T-cell (primary cell): ENCODE results near the gene CDKN2B. TPM values are rescaled to one million over a fixed set of nuclear protein-coding genes. Genes with fewer than 3 reads are reported as not detected.

ENCODE experiments used
- ATAC-seq, 4 experiments: fragments of 200-7000 bp in 3 of 4; fragments of 150-1000 bp in 1 of 4; cut with Tn5 transposase; replicated peaks in 1 of 4; 1 replicate in 3 of 4; 2 replicates in 1 of 4; pipeline ENCODE4 v1.10.0; 2021; ENCODE audit warnings: moderate library complexity in 3 of 4, mild to moderate bottlenecking in 2 of 4, moderate number of reproducible peaks in 1 of 4
- CTCF ChIA-PET, 2 donors: fragments of 300-600 bp; sonication (Branson Sonifier 250); formaldehyde crosslinking; loops; one replicate each; lab custom pipeline; 2022; ENCODE audit warnings: antibody characterized with exemption in 2 of 2; lab: Charles Lee
- POLR2A ChIA-PET, 2 donors: fragments of 300-600 bp; sonication (Branson Sonifier 250); formaldehyde crosslinking; loops; one replicate each; lab custom pipeline; 2022; ENCODE audit warnings: antibody characterized with exemption in 2 of 2; lab: Charles Lee
- DNase-seq, 35 experiments: peaks; one replicate each; pipeline versions ENCODE4 v3.0.0 to v3.0.0-alpha.2; 2013 to 2023
- H3K27ac ChIP-seq: one replicate; pipeline ENCODE4 v1.5.1; 2013; ENCODE audit warnings: low read length
- H3K27me3 ChIP-seq, 2 experiments: replicated peaks in 1 of 2; 1 replicate in 1 of 2; 2 replicates in 1 of 2; pipeline versions ENCODE4 v1.6.1 to v1.7.0; 2013; ENCODE audit warnings: low read length in 1 of 2, mixed read lengths in 1 of 2; ENCODE audit not compliant: control insufficient read depth in 2 of 2, insufficient read depth in 2 of 2; ENCODE audit errors: extremely low read depth in 1 of 2
- H3K36me3 ChIP-seq, 2 donors: 1 replicate in 1 of 2; 2 replicates in 1 of 2; pipeline versions ENCODE4 v1.6.1 to v1.7.0; 2013; ENCODE audit warnings: low read length in 1 of 2; ENCODE audit not compliant: control insufficient read depth in 2 of 2, insufficient read depth in 1 of 2; ENCODE audit errors: extremely low read depth in 1 of 2
- H3K4me1 ChIP-seq, 2 experiments: 1 replicate in 1 of 2; 2 replicates in 1 of 2; pipeline versions ENCODE4 v1.6.1 to v1.7.0; 2013; ENCODE audit warnings: low read length in 2 of 2, mixed read lengths in 1 of 2; ENCODE audit not compliant: insufficient read depth in 2 of 2, control insufficient read depth in 1 of 2; ENCODE audit errors: extremely low read depth in 1 of 2
- H3K4me3 ChIP-seq, 2 donors: 1 replicate in 1 of 2; 2 replicates in 1 of 2; pipeline versions ENCODE4 v1.5.1 to v1.7.0; 2013; ENCODE audit warnings: mild to moderate bottlenecking in 2 of 2, low read length in 1 of 2, moderate library complexity in 1 of 2; ENCODE audit not compliant: control insufficient read depth in 1 of 2; ENCODE audit errors: extremely low read depth in 1 of 2
- H3K9me3 ChIP-seq: 2 replicates; pipeline ENCODE4 v1.7.0; 2013
- H3K27ac Mint-ChIP-seq, 2 donors: one replicate each; pipeline ENCODE4 v1.8.0; 2020 to 2021; ENCODE audit warnings: mild to moderate bottlenecking in 2 of 2, mixed read lengths in 2 of 2
- H3K27me3 Mint-ChIP-seq, 2 donors: one replicate each; pipeline ENCODE4 v1.8.0; 2021 to 2022; ENCODE audit warnings: mixed read lengths in 2 of 2
- H3K36me3 Mint-ChIP-seq: one replicate; pipeline ENCODE4 v1.8.0; 2021; ENCODE audit warnings: mixed read lengths
- H3K4me1 Mint-ChIP-seq, 3 donors: one replicate each; pipeline ENCODE4 v1.8.0; 2020 to 2022; ENCODE audit warnings: mixed read lengths in 3 of 3, mild to moderate bottlenecking in 1 of 3
- H3K4me3 Mint-ChIP-seq, 3 donors: one replicate each; pipeline ENCODE4 v1.8.0; 2020 to 2022; ENCODE audit warnings: mild to moderate bottlenecking in 3 of 3, mixed read lengths in 3 of 3, moderate library complexity in 3 of 3
- H3K9me3 Mint-ChIP-seq, 3 donors: one replicate each; pipeline ENCODE4 v1.8.0; 2020 to 2022; ENCODE audit warnings: mixed read lengths in 3 of 3
- WGBS: methylation state at CpG from one replicate; pipeline ENCODE4 v1.1.5; 2013; ENCODE audit warnings: missing lambda C conversion rate; ENCODE audit not compliant: insufficient coverage; 5-methylcytosine and 5-hydroxymethylcytosine counted together
- total RNA-seq, 35 experiments: library from RNA in 6 of 35; stranded (reverse) in 6 of 35; fragments of 120-200 nt in 1 of 35; gene quantifications; one replicate each; pipeline versions ENCODE4 v1.2.1 to v1.2.4 and lab custom pipeline; 2013 to 2026

The CDKN2B gene
- total RNA-seq, 5 donors from 2014 or later (not counting 1 experiment from before 2014, with no cell fraction given): 0.33 to 4.4 (median 1.4) TPM

DNA sequence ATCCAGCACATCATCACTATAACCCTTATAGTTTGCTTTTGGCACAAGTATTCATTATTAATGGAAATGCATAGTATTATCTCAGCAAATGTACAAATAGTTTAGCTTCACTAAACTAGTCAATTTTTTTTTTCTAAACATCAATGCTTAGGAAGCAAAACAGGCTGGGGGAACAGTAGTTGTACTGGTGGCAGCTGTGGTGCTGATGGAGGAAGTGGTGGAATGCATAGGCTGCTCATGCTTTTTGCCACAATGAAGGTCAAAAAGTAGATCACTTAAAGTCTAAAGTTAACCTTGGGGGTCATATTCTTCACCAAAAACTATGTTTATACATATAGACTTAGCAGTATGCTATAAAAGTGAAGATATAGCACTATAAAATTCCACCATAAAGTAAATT is 36.3 kb upstream of the CDKN2B start:
- Histone ChIP-seq H3K4me3 (no peak overlapping the region), H3K9me3 (no peaks in the 10 kb centered on the region), H3K27me3 (no peaks in the 10 kb centered on the region), H3K36me3 (no peaks in the 10 kb centered on the region), H3K27ac (no peak overlapping the region), H3K4me1 (peaks cover 0 to 9% of the 10 kb centered on the region in 2 experiments)
- Mint-ChIP-seq H3K4me1 (peaks cover 14 to 41% (median 32%) of the 10 kb centered on the region in 3 donors), H3K27ac (no peak overlapping the region), H3K4me3 (no peak overlapping the region), H3K9me3 (no peaks in the 10 kb centered on the region), H3K27me3 (peaks cover 0 to 3% of the 10 kb centered on the region in 2 donors), H3K36me3 (no peaks in the 10 kb centered on the region)
- CTCF ChIA-PET: interaction anchor here in 1 of 2 donors (1.0 kb wide), 1 partner anchor 234 kb away, joined by 3 read pairs; no protein-coding TSS in a partner anchor
- DNase-seq (no peak), ATAC-seq (peak in 2 of 4 experiments; percentile 49 to 64)
- POLR2A ChIA-PET: interaction anchor here in 1 of 2 donors (0.6 to 0.8 kb wide), 2 partner anchors 74 to 598 kb away, joined by 3 to 8 read pairs; no protein-coding TSS in a partner anchor

DNA sequence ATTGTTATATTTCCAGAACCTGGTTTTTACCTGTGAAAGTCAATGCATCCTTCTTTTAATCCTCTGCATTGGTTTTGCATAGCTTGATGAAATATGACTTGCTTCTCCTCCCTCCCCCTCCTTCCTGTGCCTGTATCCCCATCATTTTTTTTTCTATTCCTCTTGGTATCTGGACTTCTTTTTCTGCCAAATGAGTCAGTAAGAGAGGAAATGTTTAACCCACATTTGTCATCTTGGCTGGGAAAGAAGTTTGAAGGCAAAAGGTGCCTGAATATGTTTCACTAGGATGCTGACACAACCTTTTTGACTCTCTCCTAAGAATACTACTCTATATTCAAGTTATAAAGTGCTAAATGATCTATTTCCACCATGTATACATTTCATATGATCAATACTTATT is 35.5 kb upstream of the CDKN2B start:
- CTCF ChIA-PET: no interaction called here
- Histone ChIP-seq H3K4me3 (no peak overlapping the region), H3K27ac (no peak overlapping the region), H3K9me3 (no peaks in the 10 kb centered on the region), H3K36me3 (no peaks in the 10 kb centered on the region), H3K27me3 (no peaks in the 10 kb centered on the region), H3K4me1 (peaks cover 0 to 7% of the 10 kb centered on the region in 2 experiments)
- DNase-seq (no peak), ATAC-seq (no peak)
- POLR2A ChIA-PET: interaction anchor here in 1 of 2 donors (0.8 kb wide), 1 partner anchor 597 kb away, joined by 8 read pairs; no protein-coding TSS in a partner anchor
- Mint-ChIP-seq H3K27me3 (peaks cover 0 to 3% of the 10 kb centered on the region in 2 donors), H3K36me3 (no peaks in the 10 kb centered on the region), H3K9me3 (no peaks in the 10 kb centered on the region), H3K4me3 (no peak overlapping the region), H3K27ac (no peak overlapping the region), H3K4me1 (peaks cover 14 to 41% (median 34%) of the 10 kb centered on the region in 3 donors)

DNA sequence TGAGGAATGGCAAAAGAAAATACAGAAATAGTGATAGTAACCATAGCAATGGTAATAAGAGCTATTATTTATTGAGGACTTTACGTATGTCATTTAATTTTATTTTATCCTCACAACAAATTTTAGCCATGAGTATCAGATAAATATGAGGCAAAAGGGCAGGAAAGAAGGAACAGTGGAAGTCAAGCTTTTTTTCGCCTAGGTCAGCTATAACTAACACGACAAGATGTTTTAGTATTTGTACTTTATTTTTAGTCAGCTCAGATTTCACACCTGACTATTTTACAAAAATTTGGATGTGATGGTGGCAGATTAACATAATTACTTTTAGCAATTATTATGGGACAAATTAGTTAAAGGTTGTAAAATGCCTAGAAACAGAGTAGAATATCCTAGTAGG is 34.8 kb upstream of the CDKN2B start:
- Mint-ChIP-seq H3K36me3 (no peaks in the 10 kb centered on the region), H3K9me3 (no peaks in the 10 kb centered on the region), H3K4me1 (peaks cover 14 to 41% (median 34%) of the 10 kb centered on the region in 3 donors), H3K27me3 (peaks cover 0 to 3% of the 10 kb centered on the region in 2 donors), H3K4me3 (no peak overlapping the region), H3K27ac (no peak overlapping the region)
- DNase-seq: no peak
- Histone ChIP-seq H3K9me3 (no peaks in the 10 kb centered on the region), H3K27ac (no peak overlapping the region), H3K27me3 (no peaks in the 10 kb centered on the region), H3K4me1 (peaks cover 0 to 7% of the 10 kb centered on the region in 2 experiments), H3K4me3 (no peak overlapping the region), H3K36me3 (no peaks in the 10 kb centered on the region)
- POLR2A ChIA-PET: no interaction called here
- ATAC-seq: no peak
- WGBS: no CpG with 5 or more reads among the region's 3 CpGs
- CTCF ChIA-PET: no interaction called here

DNA sequence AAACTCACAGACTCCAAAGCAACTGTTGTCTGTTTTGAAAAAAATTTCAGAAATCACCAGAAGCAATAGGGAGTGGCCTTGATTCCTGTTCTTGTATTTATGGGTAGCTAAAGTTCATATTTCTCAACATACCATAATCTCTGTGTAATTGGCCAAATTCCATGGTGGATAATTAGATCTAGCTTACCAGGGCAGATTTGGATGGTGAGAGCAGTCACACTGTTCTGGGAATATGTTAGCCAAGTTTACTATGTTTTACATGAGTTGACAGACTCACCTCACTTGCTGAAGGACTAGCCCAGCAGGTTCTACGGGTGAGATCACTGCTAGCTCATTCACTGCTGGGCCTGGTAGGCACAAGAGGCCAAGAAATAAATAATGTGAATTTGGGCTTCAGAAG is 32.7 kb upstream of the CDKN2B start:
- Histone ChIP-seq H3K27me3 (no peaks in the 10 kb centered on the region), H3K4me3 (no peak overlapping the region), H3K9me3 (no peaks in the 10 kb centered on the region), H3K27ac (no peak overlapping the region), H3K36me3 (no peaks in the 10 kb centered on the region), H3K4me1 (peaks cover 0 to 6% of the 10 kb centered on the region in 2 experiments)
- no peak overlapping the region for H3K4me3 Mint-ChIP-seq
- POLR2A ChIA-PET: no interaction called here
- DNase-seq (no peak), ATAC-seq (no peak)
- no peaks in the 10 kb centered on the region for H3K9me3 Mint-ChIP-seq
- H3K27me3 Mint-ChIP-seq: peaks cover 0 to 3% of the 10 kb centered on the region in 2 donors
- H3K27ac Mint-ChIP-seq: no peak overlapping the region
- CTCF ChIA-PET: interaction anchor here in 1 of 2 donors (1.1 kb wide), 1 partner anchor 35 kb away, joined by 3 read pairs; no protein-coding TSS in a partner anchor
- no peaks in the 10 kb centered on the region for H3K36me3 Mint-ChIP-seq
- H3K4me1 Mint-ChIP-seq: peaks cover 13 to 42% (median 34%) of the 10 kb centered on the region in 3 donors
- WGBS: no CpG with 5 or more reads among the region's 1 CpG

DNA sequence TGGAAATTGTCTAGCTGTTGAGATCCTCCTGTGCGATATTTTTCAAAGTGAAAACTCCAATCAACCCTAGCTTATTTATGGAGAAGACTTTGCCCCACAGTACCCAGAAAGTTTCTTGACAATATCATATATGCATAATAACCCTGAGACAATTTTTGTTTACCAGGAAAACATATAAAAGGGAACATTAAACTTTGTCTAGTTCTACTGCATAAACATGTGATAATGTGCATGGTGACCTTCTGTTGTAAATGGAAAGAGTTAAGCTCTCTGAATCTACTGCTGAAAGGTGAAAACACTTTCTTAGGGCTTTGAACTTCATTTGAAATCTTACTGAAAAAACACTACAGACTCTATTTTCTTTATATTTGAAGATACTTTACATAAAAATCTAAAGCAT is 32.2 kb upstream of the CDKN2B start:
- Histone ChIP-seq H3K27ac (no peak overlapping the region), H3K27me3 (no peaks in the 10 kb centered on the region), H3K4me1 (peaks cover 0 to 2% of the 10 kb centered on the region in 2 experiments), H3K4me3 (no peak overlapping the region), H3K36me3 (no peaks in the 10 kb centered on the region), H3K9me3 (no peaks in the 10 kb centered on the region)
- no peak overlapping the region for H3K4me3 Mint-ChIP-seq
- DNase-seq: no peak
- POLR2A ChIA-PET: no interaction called here
- H3K4me1 Mint-ChIP-seq: peaks cover 9 to 37% (median 30%) of the 10 kb centered on the region in 3 donors
- no peaks in the 10 kb centered on the region for H3K9me3 Mint-ChIP-seq
- CTCF ChIA-PET: interaction anchor here in 1 of 2 donors (1.1 kb wide), 1 partner anchor 34 kb away, joined by 3 read pairs; no protein-coding TSS in a partner anchor
- H3K36me3 Mint-ChIP-seq: no peaks in the 10 kb centered on the region
- no peak for ATAC-seq
- peak overlapping the region in 1 of 2 donors; percentile 52 for H3K27ac Mint-ChIP-seq
- peaks cover 0 to 3% of the 10 kb centered on the region in 2 donors for H3K27me3 Mint-ChIP-seq
- WGBS: no CpG with 5 or more reads among the region's 1 CpG

DNA sequence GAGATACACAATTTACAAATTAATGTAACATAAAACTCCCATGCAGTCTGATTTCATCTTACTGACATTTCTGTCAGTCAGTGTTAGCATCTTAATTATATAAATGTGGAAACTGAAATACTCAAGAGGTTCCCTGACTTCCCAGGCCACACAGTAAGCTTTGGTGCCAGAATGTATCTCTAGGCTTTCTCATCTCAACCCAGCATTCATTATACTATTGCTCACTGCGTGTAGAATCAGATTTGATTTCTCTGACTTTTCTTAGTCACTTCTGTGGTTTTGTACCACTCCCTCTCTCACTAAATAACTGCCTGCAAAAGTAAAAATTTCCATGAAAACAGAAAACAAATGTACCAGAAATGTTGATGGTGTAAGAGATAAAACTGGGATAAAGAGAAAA is 31.7 kb upstream of the CDKN2B start:
- POLR2A ChIA-PET: no interaction called here
- peaks cover 4 to 32% (median 29%) of the 10 kb centered on the region in 3 donors for H3K4me1 Mint-ChIP-seq
- H3K27me3 Mint-ChIP-seq: peaks cover 0 to 3% of the 10 kb centered on the region in 2 donors

More for the DNA sequence above, 31.7 kb upstream of the CDKN2B start:
- Mint-ChIP-seq H3K36me3 (no peaks in the 10 kb centered on the region), H3K27ac (peak overlapping the region in 1 of 2 donors; percentile 52), H3K4me3 (no peak overlapping the region), H3K9me3 (no peaks in the 10 kb centered on the region)
- no peak overlapping the region for H3K27ac ChIP-seq
- peak in 1 of 4 experiments; percentile 47 for ATAC-seq
- no peaks in the 10 kb centered on the region for H3K36me3 ChIP-seq
- no peaks in the 10 kb centered on the region for H3K4me1 ChIP-seq
- DNase-seq: no peak
- H3K9me3 ChIP-seq: no peaks in the 10 kb centered on the region
- WGBS: 17% methylated on average over 1 of the region's 1 CpG
- H3K4me3 ChIP-seq: no peak overlapping the region
- H3K27me3 ChIP-seq: no peaks in the 10 kb centered on the region
- CTCF ChIA-PET: interaction anchor here in 1 of 2 donors (5.0 kb wide), 1 partner anchor 228 kb away, joined by 56 read pairs; no protein-coding TSS in a partner anchor
